Thoracic aorta (tissue), 2 donors: ENCODE measurements around the gene PKN1. TPM values are rescaled to one million over a fixed set of nuclear protein-coding genes. Genes with fewer than 3 reads are reported as not detected.

ENCODE experiments used
- ATAC-seq: fragments of 150-250 bp; one replicate; pipeline ENCODE4 v1.8.0; 2017; ENCODE audit warnings: low read depth; ENCODE audit not compliant: insufficient number of reproducible peaks, low FRiP score
- DNase-seq: peaks from one replicate; pipeline ENCODE4 v3.0.0-alpha.2; 2020; ENCODE audit warnings: low spot score
- H3K27ac ChIP-seq, 2 donors: fragments of 200-600 bp; sonication (generic); 1 replicate in 1 of 2; 2 replicates in 1 of 2; pipeline ENCODE4 v1.5.1; 2016; ENCODE audit warnings: mild to moderate bottlenecking in 2 of 2, moderate library complexity in 2 of 2
- H3K27me3 ChIP-seq: fragments of 200-600 bp; sonication (generic); replicated peaks from 2 replicates; pipeline ENCODE4 v1.6.0; 2016; ENCODE audit warnings: mild to moderate bottlenecking; ENCODE audit not compliant: insufficient read depth
- H3K36me3 ChIP-seq: fragments of 200-600 bp; sonication (generic); one replicate; pipeline ENCODE4 v1.5.1; 2016
- H3K4me1 ChIP-seq, 2 donors: fragments of 200-600 bp; sonication (generic); 1 replicate in 1 of 2; 2 replicates in 1 of 2; pipeline versions ENCODE4 v1.5.1 to v1.6.0; 2016; ENCODE audit warnings: low read depth in 2 of 2, mild to moderate bottlenecking in 1 of 2; ENCODE audit not compliant: control insufficient read depth in 1 of 2
- H3K4me3 ChIP-seq: fragments of 200-600 bp; sonication (generic); 2 replicates; pipeline ENCODE4 v1.5.1; 2016; ENCODE audit warnings: mild to moderate bottlenecking
- H3K9me3 ChIP-seq: fragments of 200-600 bp; sonication (generic); 2 replicates; pipeline ENCODE4 v1.5.1; 2016
- CTCF ChIP-seq: fragments of 200-600 bp; sonication (generic); IDR thresholded peaks from one replicate; pipeline ENCODE4 v1.5.1; 2019; ENCODE audit warnings: antibody characterized with exemption
- total RNA-seq, 2 donors: library from RNA; depleted of rRNA; stranded (reverse); fragments of >200 nt; gene quantifications; one replicate each; pipeline versions ENCODE4 v1.1.0 to v1.2.3, GENCODE V29; 2016

The PKN1 gene
- total RNA-seq, 2 donors from 2014 or later = 93.8 to 139 TPM

GRCh38 chr19:14411938-14412245, 21.2 kb upstream of the PKN1 start:
- Histone ChIP-seq H3K4me1 (peaks cover 17 to 24% of the 10 kb centered on the region in 2 donors), H3K4me3 (no peak overlapping the region), H3K9me3 (no peaks in the 10 kb centered on the region), H3K36me3 (peaks cover 57% of the 10 kb centered on the region), H3K27ac (no peak overlapping the region), H3K27me3 (no peaks in the 10 kb centered on the region)
- no peak for DNase-seq
- no peak for TF ChIP-seq CTCF
- no peak for ATAC-seq

GRCh38 chr19:14412324-14412995, 20.6 kb upstream of the PKN1 start:
- no peaks in the 10 kb centered on the region for H3K27me3 ChIP-seq
- H3K9me3 ChIP-seq = no peaks in the 10 kb centered on the region
- H3K27ac ChIP-seq = no peak overlapping the region
- TF ChIP-seq CTCF = no peak
- H3K4me3 ChIP-seq = no peak overlapping the region
- DNase-seq (no peak), ATAC-seq (no peak)
- peaks cover 51% of the 10 kb centered on the region for H3K36me3 ChIP-seq
- H3K4me1 ChIP-seq = peaks cover 22 to 30% of the 10 kb centered on the region in 2 donors

- TF ChIP-seq CTCF = no peak
- DNase-seq (no peak), ATAC-seq (no peak)
- H3K9me3 ChIP-seq = no peaks in the 10 kb centered on the region
- peaks cover 44% of the 10 kb centered on the region for H3K36me3 ChIP-seq
- H3K4me1 ChIP-seq = peaks cover 27 to 36% of the 10 kb centered on the region in 2 donors
- H3K27me3 ChIP-seq = no peaks in the 10 kb centered on the region
- H3K4me3 ChIP-seq = no peak overlapping the region
- no peak overlapping the region for H3K27ac ChIP-seq
Measured at GRCh38 chr19:14412996-14413692, 20.0 kb upstream of the PKN1 start.

- Histone ChIP-seq H3K27me3 (no peaks in the 10 kb centered on the region), H3K36me3 (peaks cover 38% of the 10 kb centered on the region), H3K9me3 (no peaks in the 10 kb centered on the region), H3K4me1 (peaks cover 27 to 39% of the 10 kb centered on the region in 2 donors), H3K27ac (no peak overlapping the region), H3K4me3 (no peak overlapping the region)
- DNase-seq (no peak), ATAC-seq (no peak)
- no peak for TF ChIP-seq CTCF
Measured at GRCh38 chr19:14413693-14414181, 19.4 kb upstream of the PKN1 start.

GRCh38 chr19:14414926-14415690, 18.0 kb upstream of the PKN1 start:
- Histone ChIP-seq H3K4me1 (peaks cover 30 to 39% of the 10 kb centered on the region in 2 donors), H3K27ac (no peak overlapping the region), H3K27me3 (no peaks in the 10 kb centered on the region), H3K4me3 (no peak overlapping the region), H3K9me3 (no peaks in the 10 kb centered on the region), H3K36me3 (peaks cover 25% of the 10 kb centered on the region)
- TF ChIP-seq CTCF = no peak
- no peak for ATAC-seq
- no peak for DNase-seq
